ENCODE measurements around the gene MS4A6E. TPM values are rescaled to one million over a fixed set of nuclear protein-coding genes. Genes with fewer than 3 reads are reported as not detected.

MS4A6E gene
- total RNA-seq, 1 experiment from 2014 or later, result not detected

DNA sequence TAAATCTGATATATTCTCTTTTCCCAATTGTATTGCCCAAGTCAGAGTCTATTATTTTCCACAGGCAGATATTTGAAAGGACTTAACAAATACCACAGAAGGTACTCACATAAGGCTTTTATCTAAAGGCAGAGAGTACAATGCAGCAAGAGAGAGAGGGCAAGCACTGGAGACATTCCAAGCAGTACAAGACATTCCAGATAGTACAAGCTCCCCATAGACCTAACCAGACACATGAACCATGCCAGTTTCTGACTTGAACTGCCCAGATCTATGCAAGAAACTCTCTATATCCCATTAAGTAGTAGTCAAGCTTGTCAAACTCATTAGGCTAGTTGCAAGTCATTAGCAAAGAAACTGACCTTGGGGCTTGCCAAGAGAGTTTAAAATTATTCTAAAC is 11.2 kb upstream of the MS4A6E start:
- no peak for DNase-seq (ENCODE audit: low spot score)
- Histone ChIP-seq H3K27ac (ENCODE audit: low read depth, low read length, poor library complexity, severe bottlenecking) (no peak overlapping the region), H3K36me3 (ENCODE audit: insufficient read depth, low read length, poor library complexity, severe bottlenecking) (no peaks in the 10 kb centered on the region), H3K4me1 (ENCODE audit: insufficient read depth, low read length, poor library complexity, severe bottlenecking) (no peaks in the 10 kb centered on the region), H3K4me3 (ENCODE audit: low read depth, low read length, poor library complexity, severe bottlenecking) (no peak overlapping the region), H3K27me3 (replicated peaks; ENCODE audit: insufficient read depth, low read depth, low read length, poor library complexity) (peaks cover 4% of the 10 kb centered on the region), H3K9me3 (ENCODE audit: low read depth, low read length, poor library complexity, severe bottlenecking) (no peaks in the 10 kb centered on the region)
- intact Hi-C loops (cut with micrococcal nuclease; ENCODE audit: unreplicated experiment), result no loop called here
- POLR2A ChIA-PET (ENCODE audit: low non-redundant PET), result interaction anchor here (0.6 kb wide), 1 partner anchor 30 kb away, joined by 4 read pairs; no protein-coding TSS in a partner anchor
- CTCF ChIA-PET, result no interaction called here
- no peak for TF ChIP-seq EZH2 (IDR thresholded peaks at IDR 0.05; ENCODE audit: borderline replicate concordance, low read depth, low read length, poor library complexity, severe bottlenecking)
- TF ChIP-seq, protein P1, sequence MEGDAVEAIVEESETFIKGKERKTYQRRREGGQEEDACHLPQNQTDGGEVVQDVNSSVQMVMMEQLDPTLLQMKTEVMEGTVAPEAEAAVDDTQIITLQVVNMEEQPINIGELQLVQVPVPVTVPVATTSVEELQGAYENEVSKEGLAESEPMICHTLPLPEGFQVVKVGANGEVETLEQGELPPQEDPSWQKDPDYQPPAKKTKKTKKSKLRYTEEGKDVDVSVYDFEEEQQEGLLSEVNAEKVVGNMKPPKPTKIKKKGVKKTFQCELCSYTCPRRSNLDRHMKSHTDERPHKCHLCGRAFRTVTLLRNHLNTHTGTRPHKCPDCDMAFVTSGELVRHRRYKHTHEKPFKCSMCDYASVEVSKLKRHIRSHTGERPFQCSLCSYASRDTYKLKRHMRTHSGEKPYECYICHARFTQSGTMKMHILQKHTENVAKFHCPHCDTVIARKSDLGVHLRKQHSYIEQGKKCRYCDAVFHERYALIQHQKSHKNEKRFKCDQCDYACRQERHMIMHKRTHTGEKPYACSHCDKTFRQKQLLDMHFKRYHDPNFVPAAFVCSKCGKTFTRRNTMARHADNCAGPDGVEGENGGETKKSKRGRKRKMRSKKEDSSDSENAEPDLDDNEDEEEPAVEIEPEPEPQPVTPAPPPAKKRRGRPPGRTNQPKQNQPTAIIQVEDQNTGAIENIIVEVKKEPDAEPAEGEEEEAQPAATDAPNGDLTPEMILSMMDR (conservative IDR thresholded peaks at IDR 0.05; ENCODE audit: low read depth, low read length), result no peak
- BruUV-seq (replicated peaks), result no TSS peak

GRCh38 chr11:60316317-60316716 is 10.7 kb upstream of the MS4A6E start:
- intact Hi-C loops (cut with micrococcal nuclease; ENCODE audit: unreplicated experiment), result no loop called here
- Histone ChIP-seq H3K9me3 (ENCODE audit: low read depth, low read length, poor library complexity, severe bottlenecking) (no peaks in the 10 kb centered on the region), H3K36me3 (ENCODE audit: insufficient read depth, low read length, poor library complexity, severe bottlenecking) (no peaks in the 10 kb centered on the region), H3K27me3 (replicated peaks; ENCODE audit: insufficient read depth, low read depth, low read length, poor library complexity) (peaks cover 4% of the 10 kb centered on the region), H3K4me3 (ENCODE audit: low read depth, low read length, poor library complexity, severe bottlenecking) (no peak overlapping the region), H3K4me1 (ENCODE audit: insufficient read depth, low read length, poor library complexity, severe bottlenecking) (no peaks in the 10 kb centered on the region), H3K27ac (ENCODE audit: low read depth, low read length, poor library complexity, severe bottlenecking) (no peak overlapping the region)
- ChIA-PET CTCF (no interaction called here), POLR2A (ENCODE audit: low non-redundant PET) (interaction anchor here (0.6 kb wide), 1 partner anchor 29 kb away, joined by 4 read pairs; no protein-coding TSS in a partner anchor)
- TF ChIP-seq EZH2 (IDR thresholded peaks at IDR 0.05; ENCODE audit: borderline replicate concordance, low read depth, low read length, poor library complexity, severe bottlenecking), result no peak
- TF ChIP-seq, protein P1 (conservative IDR thresholded peaks at IDR 0.05; ENCODE audit: low read depth, low read length), result no peak
- no peak for DNase-seq (ENCODE audit: low spot score)
- BruUV-seq (replicated peaks), result no TSS peak

DNA sequence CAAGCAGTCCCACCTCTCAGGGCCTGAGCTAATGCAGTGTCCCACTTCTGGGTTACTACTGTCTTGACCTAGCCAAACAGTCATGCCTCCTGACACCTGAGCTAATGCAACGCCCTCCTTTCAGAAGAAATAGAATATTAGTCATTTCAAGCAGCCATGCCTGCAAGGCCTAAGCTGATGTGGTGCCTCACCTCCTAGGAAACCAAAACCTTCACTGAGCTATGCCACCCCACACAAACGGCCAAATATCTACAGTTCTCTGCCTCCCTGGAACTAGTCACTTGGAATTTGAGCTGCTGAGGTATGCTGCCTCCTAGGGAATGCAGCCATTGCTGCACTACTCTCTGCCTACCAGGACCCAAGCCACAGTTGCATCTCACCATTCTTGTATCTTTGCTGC is 8.3 kb upstream of the MS4A6E start:
- intact Hi-C loops (cut with micrococcal nuclease; ENCODE audit: unreplicated experiment), result no loop called here
- Histone ChIP-seq H3K27ac (ENCODE audit: low read depth, low read length, poor library complexity, severe bottlenecking) (no peak overlapping the region), H3K9me3 (ENCODE audit: low read depth, low read length, poor library complexity, severe bottlenecking) (no peaks in the 10 kb centered on the region), H3K4me3 (ENCODE audit: low read depth, low read length, poor library complexity, severe bottlenecking) (no peak overlapping the region), H3K36me3 (ENCODE audit: insufficient read depth, low read length, poor library complexity, severe bottlenecking) (no peaks in the 10 kb centered on the region), H3K4me1 (ENCODE audit: insufficient read depth, low read length, poor library complexity, severe bottlenecking) (no peaks in the 10 kb centered on the region), H3K27me3 (replicated peaks; ENCODE audit: insufficient read depth, low read depth, low read length, poor library complexity) (peaks cover 4% of the 10 kb centered on the region)
- TF ChIP-seq EZH2 (IDR thresholded peaks at IDR 0.05; ENCODE audit: borderline replicate concordance, low read depth, low read length, poor library complexity, severe bottlenecking), result no peak
- TF ChIP-seq, protein P1 (conservative IDR thresholded peaks at IDR 0.05; ENCODE audit: low read depth, low read length), result no peak
- ChIA-PET CTCF (no interaction called here), POLR2A (ENCODE audit: low non-redundant PET) (no interaction called here)
- no peak for DNase-seq (ENCODE audit: low spot score)
- BruUV-seq (replicated peaks), result no TSS peak

Data from A673 (cell line).